NT2/D1 (cell line): Measurements from ENCODE around the gene PTPN22.

Source experiments
- SUZ12 ChIP-seq: IDR thresholded peaks from 2 replicates; pipeline ENCODE4 v1.6.1; 2011; ENCODE audit not compliant: insufficient read length, insufficient read depth; ENCODE audit errors: extremely low read depth
- YY1 ChIP-seq: IDR thresholded peaks from 2 replicates; pipeline ENCODE4 v1.6.1; 2011; ENCODE audit not compliant: insufficient read length, insufficient read depth
- ZNF274 ChIP-seq: IDR thresholded peaks from 2 replicates; pipeline ENCODE4 v1.6.1; 2011; ENCODE audit warnings: mild to moderate bottlenecking, low read depth, low read length

DNA sequence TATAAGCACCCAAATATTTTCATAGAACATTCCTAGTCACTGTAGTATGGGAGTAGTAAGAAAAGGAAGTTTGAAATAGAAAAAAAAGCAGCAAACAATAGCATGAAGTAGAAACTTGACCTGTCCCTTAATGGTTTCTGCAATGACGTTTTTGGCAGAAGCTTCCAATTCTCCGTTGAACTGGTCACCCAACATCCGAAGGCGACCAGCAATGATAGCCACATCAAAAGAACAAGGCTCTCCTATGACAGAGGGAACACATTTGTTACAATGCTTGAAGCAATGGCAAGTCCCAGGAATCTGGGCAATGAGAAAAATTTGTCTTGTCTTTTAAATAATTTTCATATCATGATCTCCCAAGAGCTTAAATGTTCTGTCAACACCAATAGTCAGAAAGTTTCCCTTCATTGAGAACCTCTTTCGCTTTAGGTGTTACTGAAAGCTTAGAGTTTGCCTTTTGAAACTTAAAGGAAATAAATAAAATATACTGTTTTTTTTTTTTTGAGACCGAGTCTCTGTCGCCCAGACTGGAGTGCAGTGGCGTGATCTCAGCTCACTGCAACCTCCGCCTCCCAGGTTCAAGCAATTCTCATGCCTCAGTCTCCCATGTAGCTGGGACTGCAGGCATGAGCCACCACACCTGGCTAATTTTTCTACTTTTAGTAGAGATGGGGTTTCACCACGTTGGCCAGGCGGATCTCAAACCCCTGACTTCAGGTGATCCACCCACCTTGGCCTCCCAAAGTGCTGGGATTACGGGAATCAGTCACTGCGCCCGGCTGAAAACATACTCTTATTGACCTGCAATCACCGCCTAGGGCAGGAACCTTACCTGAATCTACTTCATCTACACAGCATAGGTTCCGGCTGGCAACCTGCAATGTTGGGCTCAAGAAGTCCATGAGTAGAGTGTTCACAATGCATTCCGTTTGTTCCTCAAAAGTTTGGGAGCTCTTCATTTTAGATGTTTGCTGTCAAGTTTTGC is 15.2 kb upstream of the PTPN22 start:
- TF ChIP-seq YY1 (no peak), SUZ12 (no peak), ZNF274 (no peak)
